ENCODE results near the gene FBXL2.

The FBXL2 gene

DNA sequence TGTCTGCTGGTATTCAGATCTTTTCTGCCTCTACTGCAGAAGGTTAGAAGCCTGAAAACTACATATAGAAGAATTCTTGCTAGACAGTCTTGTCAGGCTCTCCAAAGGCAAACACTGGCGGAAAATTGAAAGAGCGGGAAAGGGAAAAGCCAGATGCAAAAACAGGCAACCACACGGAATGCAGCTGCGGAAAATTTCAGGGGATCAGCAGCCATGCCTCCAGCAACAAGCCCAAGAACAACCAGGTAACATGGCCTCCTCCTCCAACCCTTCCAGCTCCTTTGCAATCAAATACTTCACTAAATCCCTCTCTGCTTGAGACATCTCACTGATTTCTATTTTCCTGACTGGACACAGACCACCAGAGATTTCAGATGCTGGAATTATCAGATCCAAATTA, 153.3 kb downstream of the FBXL2 start:
- DNase-seq (ENCODE audit: low read depth) = no peak
- no peak overlapping the region for H3K4me3 ChIP-seq (ENCODE audit: low read length)
- TF ChIP-seq CTCF (IDR thresholded peaks at IDR 0.05; ENCODE audit: insufficient read depth, low read depth, low read length, missing control alignments) = no peak

- DNase-seq (ENCODE audit: low read depth) = no peak
- TF ChIP-seq CTCF (IDR thresholded peaks at IDR 0.05; ENCODE audit: insufficient read depth, low read depth, low read length, missing control alignments) = no peak
- no peak overlapping the region for H3K4me3 ChIP-seq (ENCODE audit: low read length)
Observed at GRCh38 chr3:33433843-33434242, 156.6 kb downstream of the FBXL2 start.

All from epithelial cell of esophagus (primary cell).